Large intestine (tissue), 3 donors: ENCODE measurements around the gene RALGPS1. TPM values are rescaled to one million over a fixed set of nuclear protein-coding genes. Genes with fewer than 3 reads are reported as not detected.

Source experiments
- DNase-seq, 2 donors: peaks; one replicate each; pipeline versions ENCODE4 v3.0.0 to v3.0.0-alpha.2; 2013
- H3K27ac ChIP-seq: one replicate; pipeline ENCODE4 v1.5.1; 2013; ENCODE audit warnings: low read length
- H3K27me3 ChIP-seq: 2 replicates; pipeline ENCODE4 v1.6.1; 2013; ENCODE audit warnings: low read length; ENCODE audit not compliant: control insufficient read depth, insufficient read depth
- H3K36me3 ChIP-seq: 2 replicates; pipeline ENCODE4 v1.6.1; 2013; ENCODE audit warnings: low read length; ENCODE audit not compliant: control insufficient read depth, insufficient read depth
- H3K4me1 ChIP-seq: one replicate; pipeline ENCODE4 v1.6.1; 2013; ENCODE audit warnings: low read length; ENCODE audit not compliant: control insufficient read depth, insufficient read depth
- H3K4me3 ChIP-seq: one replicate; pipeline ENCODE4 v1.5.1; 2013; ENCODE audit warnings: low read length
- H3K9me3 ChIP-seq: one replicate; pipeline ENCODE4 v1.6.1; 2013; ENCODE audit warnings: mild to moderate bottlenecking, low read depth, low read length, moderate library complexity; ENCODE audit not compliant: control insufficient read depth
- WGBS: methylation state at CpG from one replicate; pipeline ENCODE4 v1.1.5; 2013; ENCODE audit warnings: low lambda C conversion rate; ENCODE audit not compliant: insufficient coverage; 5-methylcytosine and 5-hydroxymethylcytosine counted together
- polyA plus RNA-seq: library from polyadenylated mRNA; unstranded; fragments of 120-200 nt; gene quantifications from one replicate; pipeline ENCODE4 v1.2.1, GENCODE V29; 2013

RALGPS1 gene
- polyA plus RNA-seq, 1 donor: 58.8 TPM

GRCh38 chr9:127258606-127259471 lies 344.3 kb downstream of the RALGPS1 start:
- Histone ChIP-seq H3K4me1 (no peaks in the 10 kb centered on the region), H3K36me3 (no peaks in the 10 kb centered on the region), H3K4me3 (no peak overlapping the region), H3K27ac (no peak overlapping the region), H3K9me3 (no peaks in the 10 kb centered on the region), H3K27me3 (no peaks in the 10 kb centered on the region)
- DNase-seq: no peak
- no CpG with 5 or more reads among the region's 7 CpGs for WGBS

- Histone ChIP-seq H3K4me3 (no peak overlapping the region), H3K4me1 (no peaks in the 10 kb centered on the region), H3K36me3 (no peaks in the 10 kb centered on the region), H3K27ac (peak overlapping the region; percentile 3), H3K27me3 (no peaks in the 10 kb centered on the region), H3K9me3 (no peaks in the 10 kb centered on the region)
- no peak for DNase-seq
Measured at GRCh38 chr9:127262602-127263001, 348.0 kb downstream of the RALGPS1 start.

GRCh38 chr9:127263237-127263636 lies 348.7 kb downstream of the RALGPS1 start:
- Histone ChIP-seq H3K9me3 (no peaks in the 10 kb centered on the region), H3K36me3 (no peaks in the 10 kb centered on the region), H3K4me1 (no peaks in the 10 kb centered on the region), H3K27ac (no peak overlapping the region), H3K4me3 (no peak overlapping the region), H3K27me3 (no peaks in the 10 kb centered on the region)
- WGBS: 100% methylated on average over 1 of the region's 9 CpGs
- no peak for DNase-seq

GRCh38 chr9:127263664-127264063 lies 349.1 kb downstream of the RALGPS1 start:
- Histone ChIP-seq H3K4me3 (no peak overlapping the region), H3K9me3 (no peaks in the 10 kb centered on the region), H3K4me1 (no peaks in the 10 kb centered on the region), H3K36me3 (no peaks in the 10 kb centered on the region), H3K27ac (no peak overlapping the region), H3K27me3 (no peaks in the 10 kb centered on the region)
- no peak for DNase-seq

GRCh38 chr9:127264462-127265219 lies 350.1 kb downstream of the RALGPS1 start, which contains the start of gene GARNL3:
Gene GARNL3 (plus strand): TSS chr9:127264774. CDS start chr9:127264878, 104 bp downstream.
- WGBS: 83% methylated on average over 1 of the region's 8 CpGs
- Histone ChIP-seq H3K9me3 (no peaks in the 10 kb centered on the region), H3K27ac (no peak within 1 kb of the TSS), H3K27me3 (no peaks in the 10 kb centered on the region), H3K4me3 (no peak within 1 kb of the TSS), H3K4me1 (no peaks in the 10 kb centered on the region), H3K36me3 (no peaks in the 10 kb centered on the region)
- DNase-seq: no peak

GRCh38 chr9:127267793-127268525 lies 353.4 kb downstream of the RALGPS1 start:
- H3K36me3 ChIP-seq: no peaks in the 10 kb centered on the region
- H3K27ac ChIP-seq: no peak overlapping the region
- H3K9me3 ChIP-seq: no peaks in the 10 kb centered on the region
- no CpG with 5 or more reads among the region's 5 CpGs for WGBS
- H3K27me3 ChIP-seq: no peaks in the 10 kb centered on the region
- no peak for DNase-seq
- no peak overlapping the region for H3K4me3 ChIP-seq
- H3K4me1 ChIP-seq: no peaks in the 10 kb centered on the region

- 50% methylated on average over 1 of the region's 1 CpG for WGBS
- no peak overlapping the region for H3K27ac ChIP-seq
- DNase-seq: no peak
- no peaks in the 10 kb centered on the region for H3K9me3 ChIP-seq
- H3K4me1 ChIP-seq: no peaks in the 10 kb centered on the region
- H3K4me3 ChIP-seq: no peak overlapping the region
- no peaks in the 10 kb centered on the region for H3K27me3 ChIP-seq
- peaks cover 2% of the 10 kb centered on the region for H3K36me3 ChIP-seq
Measured at GRCh38 chr9:127269449-127269848, 354.9 kb downstream of the RALGPS1 start.

Other genes with a start within 250 kb of the RALGPS1 start
- 11.7 TPM for gene ZBTB43, start 109.7 kb upstream of the RALGPS1 start, polyA plus RNA-seq
- gene ZBTB34, start 54.1 kb upstream of the RALGPS1 start, polyA plus RNA-seq: 14.6 TPM
- gene ANGPTL2, start 207.9 kb downstream of the RALGPS1 start, polyA plus RNA-seq: 15.5 TPM